Endothelial cell of umbilical vein (primary cell): ENCODE data around the gene PDPK1. TPM values are rescaled to one million over a fixed set of nuclear protein-coding genes. Genes with fewer than 3 reads are reported as not detected.

ENCODE experiments used
- BruUV-seq: library from RNA; stranded (reverse); fragments of 400-500 nt; replicated peaks from 2 replicates; lab custom pipeline; 2021; lab: Mats Ljungman, UMichigan
- CTCF ChIA-PET: fragments of 300-600, 350-600 bp; sonication (Branson Sonifier 250); formaldehyde crosslinking; loops from one replicate; lab custom pipeline; 2021; ENCODE audit warnings: antibody characterized with exemption, inconsistent platforms; lab: Charles Lee
- POLR2A ChIA-PET: fragments of 300-600, 350-600 bp; sonication (Branson Sonifier 250); formaldehyde crosslinking; loops from one replicate; lab custom pipeline; 2021; ENCODE audit warnings: antibody characterized with exemption, inconsistent platforms; lab: Charles Lee
- DNase-seq: peaks from one replicate; pipeline ENCODE4 v3.0.0-alpha.2; 2011; ENCODE audit warnings: low read depth, low spot score
- FAIRE-seq: peaks from 2 replicates; lab custom pipeline; 2011; peaks lifted over from hg19 to GRCh38; lab: Jason Lieb, UNC
- H2AFZ ChIP-seq: 2 replicates; pipeline ENCODE4 v1.6.0; 2012; ENCODE audit warnings: low read depth, low read length, control low read depth, inconsistent platforms
- H3K27ac ChIP-seq: 2 replicates; pipeline ENCODE4 v1.5.1; 2011; ENCODE audit warnings: low read depth, mild to moderate bottlenecking, control low read depth, low read length, moderate library complexity; ENCODE audit not compliant: insufficient read depth
- H3K27me3 ChIP-seq, 2 experiments: 2 replicates each; pipeline versions ENCODE4 v1.6.0 to v1.6.1; 2011; ENCODE audit warnings: low read length in 2 of 2, mixed read lengths in 1 of 2; ENCODE audit not compliant: control insufficient read depth in 2 of 2, insufficient read depth in 2 of 2
- H3K36me3 ChIP-seq, 2 experiments: 2 replicates in 1 of 2; 3 replicates in 1 of 2; pipeline ENCODE4 v1.5.1; 2011; ENCODE audit warnings: low read length in 2 of 2, mild to moderate bottlenecking in 1 of 2, moderate library complexity in 1 of 2; ENCODE audit not compliant: control insufficient read depth in 2 of 2, insufficient read depth in 2 of 2; ENCODE audit errors: extremely low read depth in 1 of 2
- H3K4me1 ChIP-seq: 3 replicates; pipeline ENCODE4 v1.5.1; 2011; ENCODE audit warnings: mild to moderate bottlenecking, low read length; ENCODE audit not compliant: control insufficient read depth, insufficient read depth; ENCODE audit errors: extremely low read depth
- H3K4me2 ChIP-seq: 2 replicates; pipeline ENCODE4 v1.6.1; 2011; ENCODE audit warnings: low read length, control low read depth, mixed read lengths; ENCODE audit not compliant: insufficient read depth
- H3K4me3 ChIP-seq, 3 experiments: fragments of 200-600 bp in 1 of 3; sonication (generic), shearing (Covaris generic) in 1 of 3; replicated peaks in 1 of 3; 2 replicates each; pipeline ENCODE4 v1.5.1; 2011 to 2016; ENCODE audit warnings: control low read depth in 3 of 3, low read length in 3 of 3, mild to moderate bottlenecking in 2 of 3, inconsistent platforms in 1 of 3, low read depth in 1 of 3, moderate library complexity in 1 of 3; ENCODE audit not compliant: insufficient read depth in 1 of 3
- H3K79me2 ChIP-seq: 2 replicates; pipeline ENCODE4 v1.6.0; 2012; ENCODE audit warnings: low read length, inconsistent platforms; ENCODE audit not compliant: control insufficient read depth, insufficient read depth
- H3K9ac ChIP-seq: replicated peaks from 2 replicates; pipeline ENCODE3; 2011; ENCODE audit warnings: low read length, control low read depth; ENCODE audit not compliant: insufficient read depth; ENCODE audit errors: extremely low read depth
- H3K9me1 ChIP-seq: replicated peaks from 3 replicates; pipeline ENCODE4 v1.6.0; 2011; ENCODE audit warnings: mild to moderate bottlenecking, low read length; ENCODE audit not compliant: control insufficient read depth, insufficient read depth; ENCODE audit errors: extremely low read depth
- H3K9me3 ChIP-seq: replicated peaks from 2 replicates; pipeline ENCODE4 v1.5.1; 2012; ENCODE audit warnings: low read length, inconsistent platforms; ENCODE audit not compliant: control insufficient read depth, insufficient read depth
- H4K20me1 ChIP-seq: replicated peaks from 2 replicates; pipeline ENCODE3; 2011; ENCODE audit warnings: mild to moderate bottlenecking, low read length; ENCODE audit not compliant: control insufficient read depth, insufficient read depth; ENCODE audit errors: extremely low read depth
- EZH2 ChIP-seq: IDR thresholded peaks from 2 replicates; pipeline ENCODE4 v1.6.1; 2012; ENCODE audit warnings: borderline replicate concordance, low read depth, mild to moderate bottlenecking, moderate library complexity, low read length, inconsistent platforms; ENCODE audit not compliant: severe bottlenecking
- FOS ChIP-seq: IDR thresholded peaks from 2 replicates; pipeline ENCODE4 v1.6.1; 2011; ENCODE audit warnings: mild to moderate bottlenecking, low read length, moderate library complexity, borderline replicate concordance; ENCODE audit not compliant: insufficient read depth
- GATA2 ChIP-seq: IDR thresholded peaks from 2 replicates; pipeline ENCODE4 v1.7.0; 2011; ENCODE audit warnings: low read depth, mild to moderate bottlenecking, moderate library complexity, mixed read lengths, low read length; ENCODE audit not compliant: insufficient read length, insufficient read depth
- JUN ChIP-seq: IDR thresholded peaks from 2 replicates; pipeline ENCODE4 v1.6.1; 2011; ENCODE audit warnings: borderline replicate concordance, low read depth; ENCODE audit not compliant: insufficient read length, insufficient read depth
- MYC ChIP-seq: IDR thresholded peaks from one replicate; pipeline ENCODE4 v1.6.1; 2011; ENCODE audit warnings: mild to moderate bottlenecking, low read depth, low read length
- POLR2A ChIP-seq: IDR thresholded peaks from 2 replicates; pipeline ENCODE4 v1.6.1; 2012; ENCODE audit warnings: low read depth, mild to moderate bottlenecking, control low read depth, low read length
- POLR2AphosphoS5 ChIP-seq: IDR thresholded peaks from 2 replicates; pipeline ENCODE4 v1.6.1; 2012; ENCODE audit warnings: low read depth, mild to moderate bottlenecking, control low read depth, low read length, moderate library complexity; ENCODE audit not compliant: insufficient read depth
- dilution Hi-C: fragments of 300-500 bp; cut with MboI; formaldehyde crosslinking; loops from one replicate; pipeline ENCODE4 v1.15.0; 2019; ENCODE audit warnings: low sequenced_read_pairs; ENCODE audit not compliant: extremely low pct_ligation_motif_present
- intact Hi-C: fragments of 100-400 bp; cut with micrococcal nuclease; formaldehyde crosslinking; loops from one replicate; pipeline ENCODE4 v1.10.0; 2022
- polyA plus RNA-seq, 4 experiments: library from polyadenylated mRNA; depleted of rRNA in 3 of 4; stranded (reverse) in 3 of 4; unstranded in 1 of 4; fragments of >200 nt; gene quantifications; 2 replicates each; pipeline versions ENCODE4 v1.2.1 to v1.2.3, GENCODE V29; 2011 to 2012; ENCODE audit warnings: missing spikeins in 1 of 4
- total RNA-seq: library from RNA; stranded (reverse); gene quantifications from 2 replicates; pipeline ENCODE4 v1.2.3, GENCODE V29; 2021
- TF ChIP-seq, protein P1 (sequence below), 2 donors: IDR thresholded peaks; 1 replicate in 1 of 2; 2 replicates in 1 of 2; pipeline ENCODE4 v1.5.1; 2011; ENCODE audit warnings: low read length in 2 of 2, mild to moderate bottlenecking in 2 of 2, moderate library complexity in 2 of 2, control low read depth in 1 of 2, inconsistent platforms in 1 of 2, low read depth in 1 of 2; ENCODE audit not compliant: insufficient read depth in 1 of 2; ENCODE audit errors: extremely low read depth in 1 of 2
- TF ChIP-seq, protein P2 (sequence below): IDR thresholded peaks from 2 replicates; pipeline ENCODE4 v1.6.1; 2011; ENCODE audit not compliant: insufficient read depth, insufficient read length

The PDPK1 gene
- total and polyA plus RNA-seq, 2 donors (not counting 3 experiments of a cell fraction or from before 2014, with no cell fraction given) = 22.4 to 37.3 TPM

DNA sequence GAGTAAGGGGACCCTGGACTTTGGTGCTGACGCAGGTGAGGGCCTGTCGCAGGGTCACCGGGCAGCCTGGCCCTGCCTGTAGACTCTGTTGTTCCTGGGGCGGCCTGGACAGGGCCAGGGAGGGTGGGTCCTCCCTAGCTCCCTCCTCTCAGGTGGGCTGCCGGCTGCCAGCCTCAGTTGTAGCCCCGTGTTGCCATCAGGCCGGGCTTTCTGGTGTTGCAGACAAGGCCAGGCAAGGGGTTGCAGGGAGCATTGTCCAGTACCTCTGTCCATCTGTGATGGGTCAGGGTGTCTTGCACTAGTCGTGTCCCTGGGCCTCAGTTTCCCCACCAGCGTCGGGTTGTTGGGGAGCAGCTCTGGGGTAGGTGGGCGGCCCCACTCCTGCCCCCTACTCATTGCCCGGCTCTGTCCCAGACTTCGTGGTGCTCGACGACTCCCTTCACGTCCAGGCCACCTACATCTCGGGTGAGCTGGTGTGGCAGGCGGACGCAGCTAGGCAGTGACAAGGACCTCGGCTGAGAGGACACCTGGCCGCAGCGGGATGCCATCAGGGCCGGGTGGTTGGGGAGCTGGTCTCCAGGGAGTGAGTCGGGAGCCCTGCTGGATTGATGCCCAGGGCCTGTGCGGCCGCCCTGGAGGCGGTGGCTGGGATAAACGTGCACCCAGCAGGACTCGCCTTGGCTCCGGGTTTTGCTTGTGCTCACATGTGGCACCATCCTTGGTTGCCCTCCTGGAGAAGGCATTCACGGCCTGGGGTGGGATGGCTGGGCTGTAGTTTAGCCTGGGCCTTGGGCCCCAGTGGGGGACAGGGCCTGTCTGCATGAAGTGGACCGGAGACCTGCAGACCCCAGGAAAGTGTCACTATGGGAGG is 8.5 kb upstream of the PDPK1 start:
- H3K4me3 ChIP-seq = no peak overlapping the region
- no peaks in the 10 kb centered on the region for H3K79me2 ChIP-seq
- H2AFZ ChIP-seq = no peak overlapping the region
- no peaks in the 10 kb centered on the region for H3K9me3 ChIP-seq
- no peak overlapping the region for H3K27ac ChIP-seq
- no peak overlapping the region for H3K9ac ChIP-seq
- BruUV-seq = no TSS peak
- FAIRE-seq (no peak), DNase-seq (no peak)
- no peak for TF ChIP-seq FOS
- no peak for TF ChIP-seq MYC
- TF ChIP-seq GATA2 = no peak
- TF ChIP-seq, protein P1, sequence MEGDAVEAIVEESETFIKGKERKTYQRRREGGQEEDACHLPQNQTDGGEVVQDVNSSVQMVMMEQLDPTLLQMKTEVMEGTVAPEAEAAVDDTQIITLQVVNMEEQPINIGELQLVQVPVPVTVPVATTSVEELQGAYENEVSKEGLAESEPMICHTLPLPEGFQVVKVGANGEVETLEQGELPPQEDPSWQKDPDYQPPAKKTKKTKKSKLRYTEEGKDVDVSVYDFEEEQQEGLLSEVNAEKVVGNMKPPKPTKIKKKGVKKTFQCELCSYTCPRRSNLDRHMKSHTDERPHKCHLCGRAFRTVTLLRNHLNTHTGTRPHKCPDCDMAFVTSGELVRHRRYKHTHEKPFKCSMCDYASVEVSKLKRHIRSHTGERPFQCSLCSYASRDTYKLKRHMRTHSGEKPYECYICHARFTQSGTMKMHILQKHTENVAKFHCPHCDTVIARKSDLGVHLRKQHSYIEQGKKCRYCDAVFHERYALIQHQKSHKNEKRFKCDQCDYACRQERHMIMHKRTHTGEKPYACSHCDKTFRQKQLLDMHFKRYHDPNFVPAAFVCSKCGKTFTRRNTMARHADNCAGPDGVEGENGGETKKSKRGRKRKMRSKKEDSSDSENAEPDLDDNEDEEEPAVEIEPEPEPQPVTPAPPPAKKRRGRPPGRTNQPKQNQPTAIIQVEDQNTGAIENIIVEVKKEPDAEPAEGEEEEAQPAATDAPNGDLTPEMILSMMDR (IDR thresholded peaks at IDR 0.05; ENCODE audit: extremely low read depth in 1 of 2, insufficient read depth in 1 of 2, low read depth in 1 of 2, low read length in 2 of 2) = no peak
- no peak for TF ChIP-seq POLR2A
- TF ChIP-seq JUN = no peak
- TF ChIP-seq, protein P2, sequence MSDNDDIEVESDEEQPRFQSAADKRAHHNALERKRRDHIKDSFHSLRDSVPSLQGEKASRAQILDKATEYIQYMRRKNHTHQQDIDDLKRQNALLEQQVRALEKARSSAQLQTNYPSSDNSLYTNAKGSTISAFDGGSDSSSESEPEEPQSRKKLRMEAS = no peak
- TF ChIP-seq EZH2 = no peak
- TF ChIP-seq POLR2AphosphoS5 = no peak
- no peaks in the 10 kb centered on the region for H3K27me3 ChIP-seq
- intact Hi-C loops = no loop called here
- no peak overlapping the region for H3K4me2 ChIP-seq
- H3K36me3 ChIP-seq = peaks cover 2 to 35% of the 10 kb centered on the region in 2 experiments
- POLR2A ChIA-PET = interaction anchor here (1.2 kb wide), 1 partner anchor 9 kb away, joined by 5 read pairs; the partner anchor contains the start of gene AMDHD2
- H3K9me1 ChIP-seq = no peaks in the 10 kb centered on the region
- no peaks in the 10 kb centered on the region for H4K20me1 ChIP-seq
- dilution Hi-C loops = no loop called here
- CTCF ChIA-PET = no interaction called here
- peaks cover 13% of the 10 kb centered on the region for H3K4me1 ChIP-seq
